Glomerular visceral epithelial cell (primary cell): ENCODE results near the gene ESRRB.

Experiments used
- DNase-seq: peaks from one replicate; pipeline ENCODE4 v3.0.0-alpha.2; 2016; ENCODE audit errors: extremely low spot score

The ESRRB gene

GRCh38 chr14:76352639-76353281 is 23.2 kb upstream of the ESRRB start:
- peak; percentile 31 for DNase-seq

GRCh38 chr14:76354310-76354709 is 21.6 kb upstream of the ESRRB start:
- no peak for DNase-seq

GRCh38 chr14:76355771-76356170 is 20.2 kb upstream of the ESRRB start:
- DNase-seq: no peak

- no peak for DNase-seq
Measured at GRCh38 chr14:76371066-76371465, 4.9 kb upstream of the ESRRB start.

- DNase-seq: no peak
Measured at GRCh38 chr14:76373456-76373855, 2.5 kb upstream of the ESRRB start.

- no peak for DNase-seq
Measured at GRCh38 chr14:76375484-76375883, 453 bp upstream of the ESRRB start.

- DNase-seq: no peak
Measured at GRCh38 chr14:76376409-76376877, 506 bp downstream of the ESRRB start.

- DNase-seq: no peak
Measured at GRCh38 chr14:76376878-76377734, 1.2 kb downstream of the ESRRB start.

- no peak for DNase-seq
Measured at GRCh38 chr14:76377735-76378074, 1.8 kb downstream of the ESRRB start.

- no peak for DNase-seq
Measured at GRCh38 chr14:76380991-76381390, 5.1 kb downstream of the ESRRB start.

- no peak for DNase-seq
Measured at GRCh38 chr14:76381817-76382494, 6.0 kb downstream of the ESRRB start.

GRCh38 chr14:76382495-76382832 is 6.5 kb downstream of the ESRRB start:
- no peak for DNase-seq

- DNase-seq: no peak
Measured at GRCh38 chr14:76385435-76385834, 9.5 kb downstream of the ESRRB start.

- peak; percentile 63 for DNase-seq
Measured at GRCh38 chr14:76386944-76387782, 11.2 kb downstream of the ESRRB start.

- no peak for DNase-seq
Measured at GRCh38 chr14:76389841-76390240, 13.9 kb downstream of the ESRRB start.

- DNase-seq: no peak
Measured at GRCh38 chr14:76390621-76391020, 14.7 kb downstream of the ESRRB start.

- no peak for DNase-seq
Measured at GRCh38 chr14:76391981-76392690, 16.2 kb downstream of the ESRRB start.

GRCh38 chr14:76394569-76394968 is 18.6 kb downstream of the ESRRB start:
- no peak for DNase-seq

- no peak for DNase-seq
Measured at GRCh38 chr14:76395161-76395560, 19.2 kb downstream of the ESRRB start.

GRCh38 chr14:76396714-76397187 is 20.8 kb downstream of the ESRRB start:
- peak; percentile 9 for DNase-seq

- DNase-seq: no peak
Measured at GRCh38 chr14:76405627-76406026, 29.7 kb downstream of the ESRRB start.
